HFFc6 (cell line): ENCODE data around the gene MRTFB. TPM values are rescaled to one million over a fixed set of nuclear protein-coding genes. Genes with fewer than 3 reads are reported as not detected.

Source experiments
- DNase-seq: peaks from one replicate; pipeline ENCODE4 v3.0.0-alpha.2; 2018
- H3K27ac Mint-ChIP-seq: 2 replicates; pipeline ENCODE4 v1.8.0; 2020; ENCODE audit warnings: mild to moderate bottlenecking, mixed read lengths
- H3K27me3 Mint-ChIP-seq: 2 replicates; pipeline ENCODE4 v1.8.0; 2021; ENCODE audit warnings: mild to moderate bottlenecking, moderate library complexity, mixed read lengths; ENCODE audit not compliant: insufficient read depth
- H3K36me3 Mint-ChIP-seq: 2 replicates; pipeline ENCODE4 v1.8.0; 2021; ENCODE audit warnings: low read depth, mixed read lengths
- H3K4me1 Mint-ChIP-seq: 2 replicates; pipeline ENCODE4 v1.8.0; 2020; ENCODE audit warnings: low read depth, mixed read lengths
- H3K4me3 Mint-ChIP-seq: 2 replicates; pipeline ENCODE4 v1.8.0; 2020; ENCODE audit warnings: mild to moderate bottlenecking, moderate library complexity, mixed read lengths
- H3K9me3 Mint-ChIP-seq: 2 replicates; pipeline ENCODE4 v1.8.0; 2020; ENCODE audit warnings: mild to moderate bottlenecking, mixed read lengths
- CTCF ChIP-seq: fragments of 200-600 bp; sonication (generic); IDR thresholded peaks from 2 replicates; pipeline ENCODE4 v1.5.0; 2021; ENCODE audit warnings: antibody characterized with exemption, mild to moderate bottlenecking
- total RNA-seq, 6 experiments: library from RNA; stranded (reverse); fragmentation: NEBNext Ultra II Directional; extraction: Animal tissue kit (Norgen Biotek cat#: 25700); gene quantifications; 2 replicates in 1 of 6; 3 replicates in 5 of 6; pipeline ENCODE4 v1.2.3, GENCODE V29; 2021

The MRTFB gene
- total RNA-seq, 6 experiments from 2014 or later: 10.3 to 16.9 (median 14.0) TPM

- no peak for TF ChIP-seq CTCF
- DNase-seq: no peak
- Mint-ChIP-seq H3K27ac (no peak overlapping the region), H3K36me3 (peaks cover 8% of the 10 kb centered on the region), H3K4me3 (no peak overlapping the region), H3K9me3 (peaks cover 9% of the 10 kb centered on the region), H3K27me3 (peaks cover 6% of the 10 kb centered on the region), H3K4me1 (peaks cover 10% of the 10 kb centered on the region)
These were observed 13.2 kb upstream of the MRTFB start for GRCh38 chr16:14057878-14058382.

- Mint-ChIP-seq H3K4me1 (peaks cover 22% of the 10 kb centered on the region), H3K9me3 (peaks cover 15% of the 10 kb centered on the region), H3K27me3 (peaks cover 4% of the 10 kb centered on the region), H3K27ac (no peak overlapping the region), H3K36me3 (peaks cover under 1% of the 10 kb centered on the region), H3K4me3 (no peak overlapping the region)
- no peak for TF ChIP-seq CTCF
- DNase-seq: no peak
These were observed 9.3 kb upstream of the MRTFB start for GRCh38 chr16:14061732-14062259.

GRCh38 chr16:14062261-14062660, 8.9 kb upstream of the MRTFB start:
- no peak for DNase-seq
- Mint-ChIP-seq H3K4me1 (peaks cover 18% of the 10 kb centered on the region), H3K27ac (no peak overlapping the region), H3K36me3 (no peaks in the 10 kb centered on the region), H3K9me3 (peaks cover 14% of the 10 kb centered on the region; the same call in 1 of the 2 replicates), H3K4me3 (no peak overlapping the region), H3K27me3 (peaks cover 4% of the 10 kb centered on the region)
- TF ChIP-seq CTCF: no peak

GRCh38 chr16:14063618-14064581, 7.2 kb upstream of the MRTFB start:
- no peak for TF ChIP-seq CTCF
- Mint-ChIP-seq H3K36me3 (no peaks in the 10 kb centered on the region), H3K9me3 (peaks cover 14% of the 10 kb centered on the region; the same call in 1 of the 2 replicates), H3K4me3 (no peak overlapping the region), H3K27ac (no peak overlapping the region), H3K4me1 (peaks cover 12% of the 10 kb centered on the region), H3K27me3 (peaks cover 6% of the 10 kb centered on the region)
- peak; percentile 65 for DNase-seq

- Mint-ChIP-seq H3K9me3 (peaks cover under 1% of the 10 kb centered on the region; the same call in 1 of the 2 replicates), H3K27ac (no peak overlapping the region), H3K36me3 (no peaks in the 10 kb centered on the region), H3K27me3 (peaks cover 9% of the 10 kb centered on the region; the same call in 1 of the 2 replicates), H3K4me1 (peaks cover 11% of the 10 kb centered on the region), H3K4me3 (peak overlapping the region; percentile 83; the same call in 1 of the 2 replicates)
- no peak for TF ChIP-seq CTCF
- DNase-seq: no peak
These were observed 1.3 kb upstream of the MRTFB start for GRCh38 chr16:14069818-14070217.
